Glomerular visceral epithelial cell (primary cell): ENCODE data around the gene KEL.

ENCODE experiments used
- DNase-seq: peaks from one replicate; pipeline ENCODE4 v3.0.0-alpha.2; 2016; ENCODE audit errors: extremely low spot score

The KEL gene

GRCh38 chr7:142896741-142897379 is 65.3 kb downstream of the KEL start:
- DNase-seq = no peak

- no peak for DNase-seq
Observed at GRCh38 chr7:142896151-142896550, 66.0 kb downstream of the KEL start.

- DNase-seq = no peak
Observed at GRCh38 chr7:142894985-142895593, 67.1 kb downstream of the KEL start.

GRCh38 chr7:142894112-142894984 is 67.8 kb downstream of the KEL start:
- no peak for DNase-seq

- DNase-seq = no peak
Observed at GRCh38 chr7:142892951-142893350, 69.2 kb downstream of the KEL start.

GRCh38 chr7:142891490-142892082 is 70.6 kb downstream of the KEL start:
- DNase-seq = no peak
